HEK293 (cell line): ENCODE data around the gene UBAP2L.

Source experiments
- CTCF ChIA-PET: fragments of 350-600 bp; formaldehyde crosslinking; extraction: SDS; loops from one replicate; lab custom pipeline; 2021; ENCODE audit warnings: antibody characterized with exemption; lab: Yijun Ruan, JAX
- POLR2A ChIA-PET: fragments of 300-600 bp; formaldehyde crosslinking; extraction: SDS; loops from one replicate; lab custom pipeline; 2020; ENCODE audit warnings: antibody characterized with exemption, inconsistent platforms; lab: Yijun Ruan, JAX
- H3K27ac ChIP-seq: fragments of 200-500 bp; sonication (Bioruptor generic); 2 replicates; pipeline ENCODE4 v1.5.1; 2014; ENCODE audit warnings: low read depth, low read length, control low read depth, inconsistent platforms; ENCODE audit errors: extremely low read depth
- H3K36me3 ChIP-seq, 2 experiments: fragments of 200-500 bp in 1 of 2; sonication (Bioruptor generic) in 1 of 2; 1 replicate in 1 of 2; 2 replicates in 1 of 2; pipeline ENCODE4 v1.5.1; 2014 to 2017; ENCODE audit warnings: inconsistent platforms in 2 of 2, low read length in 2 of 2; ENCODE audit not compliant: control insufficient read depth in 2 of 2, insufficient read depth in 1 of 2
- H3K4me1 ChIP-seq: fragments of 200-500 bp; sonication (Bioruptor generic); 2 replicates; pipeline ENCODE4 v1.5.1; 2014; ENCODE audit warnings: mild to moderate bottlenecking, low read length, inconsistent platforms; ENCODE audit not compliant: control insufficient read depth, insufficient read depth
- H3K4me3 ChIP-seq: 2 replicates; pipeline ENCODE4 v1.5.1; 2011; ENCODE audit warnings: low read depth, mild to moderate bottlenecking, control low read depth, low read length, moderate library complexity
- H3K9me3 ChIP-seq: fragments of 200-500 bp; sonication (Bioruptor generic); 2 replicates; pipeline ENCODE4 v1.5.1; 2014; ENCODE audit warnings: low read depth, low read length, inconsistent platforms; ENCODE audit not compliant: control insufficient read depth, insufficient read depth
- HOXA7 ChIP-seq: sonication (generic); formaldehyde crosslinking; IDR thresholded peaks from 2 replicates; pipeline ENCODE4 v1.8.1; 2022; ENCODE audit warnings: missing genetic modification reagents, borderline replicate concordance
- MYNN ChIP-seq: fragments of 450-650 bp; formaldehyde crosslinking; IDR thresholded peaks from 2 replicates; pipeline ENCODE4 v1.5.1; 2016; ENCODE audit warnings: missing biosample characterization, missing genetic modification characterization, borderline replicate concordance
- OVOL3 ChIP-seq: fragments of 450-650 bp; formaldehyde crosslinking; IDR thresholded peaks from 2 replicates; pipeline ENCODE4 v1.5.1; 2016; ENCODE audit warnings: missing biosample characterization, missing genetic modification characterization
- PRDM1 ChIP-seq: fragments of 450-650 bp; formaldehyde crosslinking; IDR thresholded peaks from 2 replicates; pipeline ENCODE4; 2016; ENCODE audit warnings: missing biosample characterization, missing genetic modification characterization
- SCRT1 ChIP-seq: fragments of 450-650 bp; formaldehyde crosslinking; IDR thresholded peaks from 2 replicates; pipeline ENCODE4 v1.5.1; 2016; ENCODE audit warnings: missing biosample characterization, missing genetic modification characterization, borderline replicate concordance
- SCRT2 ChIP-seq: fragments of 450-650 bp; formaldehyde crosslinking; IDR thresholded peaks from 2 replicates; pipeline ENCODE4 v1.5.1; 2016; ENCODE audit warnings: missing biosample characterization, missing genetic modification characterization
- SP3 ChIP-seq: fragments of 450-650 bp; formaldehyde crosslinking; IDR thresholded peaks from 2 replicates; pipeline ENCODE4 v1.5.1; 2016; ENCODE audit warnings: missing biosample characterization, missing genetic modification characterization
- YY2 ChIP-seq: fragments of 450-650 bp; formaldehyde crosslinking; IDR thresholded peaks from 2 replicates; pipeline ENCODE4 v1.5.1; 2016; ENCODE audit warnings: missing biosample characterization, missing genetic modification characterization
- ZBTB26 ChIP-seq: fragments of 450-650 bp; formaldehyde crosslinking; optimal IDR thresholded peaks from 2 replicates; pipeline ENCODE3; 2016; ENCODE audit warnings: missing biosample characterization, mild to moderate bottlenecking, missing genetic modification characterization
- ZBTB8A ChIP-seq: fragments of 450-650 bp; formaldehyde crosslinking; IDR thresholded peaks from 2 replicates; pipeline ENCODE4 v1.5.1; 2016; ENCODE audit warnings: missing biosample characterization, missing genetic modification characterization
- ZFHX2 ChIP-seq: fragments of 450-650 bp; formaldehyde crosslinking; conservative IDR thresholded peaks from 2 replicates; pipeline ENCODE4 v1.5.1; 2016; ENCODE audit warnings: missing biosample characterization, missing genetic modification characterization
- ZFP41 ChIP-seq: fragments of 450-650 bp; formaldehyde crosslinking; IDR thresholded peaks from 2 replicates; pipeline ENCODE4 v1.5.1; 2016; ENCODE audit warnings: missing biosample characterization, missing genetic modification characterization, borderline replicate concordance
- ZNF121 ChIP-seq: fragments of 450-650 bp; formaldehyde crosslinking; IDR thresholded peaks from 2 replicates; pipeline ENCODE4 v1.5.1; 2016; ENCODE audit warnings: missing biosample characterization, missing genetic modification characterization
- ZNF214 ChIP-seq: fragments of 450-650 bp; formaldehyde crosslinking; IDR thresholded peaks from 2 replicates; pipeline ENCODE4 v1.5.1; 2017; ENCODE audit warnings: missing biosample characterization, mild to moderate bottlenecking, missing genetic modification characterization, borderline replicate concordance
- ZNF223 ChIP-seq: fragments of 450-650 bp; formaldehyde crosslinking; IDR thresholded peaks from 2 replicates; pipeline ENCODE4 v1.5.1; 2016; ENCODE audit warnings: missing biosample characterization, missing genetic modification characterization
- ZNF335 ChIP-seq: fragments of 450-650 bp; formaldehyde crosslinking; conservative IDR thresholded peaks from 2 replicates; pipeline ENCODE4 v1.5.1; 2016; ENCODE audit warnings: missing biosample characterization, missing genetic modification characterization
- ZNF341 ChIP-seq: fragments of 450-650 bp; formaldehyde crosslinking; IDR thresholded peaks from 2 replicates; pipeline ENCODE4; 2016; ENCODE audit warnings: low read depth, missing biosample characterization, missing genetic modification characterization
- ZNF449 ChIP-seq: fragments of 450-650 bp; formaldehyde crosslinking; IDR thresholded peaks from 2 replicates; pipeline ENCODE4 v1.5.1; 2017; ENCODE audit warnings: missing biosample characterization, mild to moderate bottlenecking, missing genetic modification characterization, moderate library complexity
- ZNF558 ChIP-seq: fragments of 450-650 bp; formaldehyde crosslinking; IDR thresholded peaks from 2 replicates; pipeline ENCODE4 v1.5.1; 2016; ENCODE audit warnings: missing biosample characterization, missing genetic modification characterization
- ZNF629 ChIP-seq: fragments of 450-650 bp; formaldehyde crosslinking; IDR thresholded peaks from 2 replicates; pipeline ENCODE4 v1.5.1; 2017; ENCODE audit warnings: missing biosample characterization, missing genetic modification characterization
- ZNF658 ChIP-seq: fragments of 450-650 bp; formaldehyde crosslinking; IDR thresholded peaks from 2 replicates; pipeline ENCODE4; 2016; ENCODE audit warnings: missing biosample characterization, missing genetic modification characterization
- ZNF76 ChIP-seq: fragments of 450-650 bp; formaldehyde crosslinking; IDR thresholded peaks from 2 replicates; pipeline ENCODE4; 2016; ENCODE audit warnings: low read depth, missing biosample characterization, missing genetic modification characterization, borderline replicate concordance
- ZNF776 ChIP-seq: fragments of 450-650 bp; formaldehyde crosslinking; IDR thresholded peaks from 2 replicates; pipeline ENCODE4 v1.5.0; 2017; ENCODE audit warnings: missing biosample characterization, missing genetic modification characterization, borderline replicate concordance
- ZSCAN4 ChIP-seq: fragments of 450-650 bp; formaldehyde crosslinking; IDR thresholded peaks from 2 replicates; pipeline ENCODE4 v1.5.1; 2017; ENCODE audit warnings: missing biosample characterization, missing genetic modification characterization
- TF ChIP-seq, protein P1 (sequence below): fragments of 450-650 bp; formaldehyde crosslinking; IDR thresholded peaks from 2 replicates; pipeline ENCODE4 v1.5.0; 2017; ENCODE audit warnings: missing biosample characterization, missing genetic modification characterization, borderline replicate concordance

UBAP2L gene

DNA sequence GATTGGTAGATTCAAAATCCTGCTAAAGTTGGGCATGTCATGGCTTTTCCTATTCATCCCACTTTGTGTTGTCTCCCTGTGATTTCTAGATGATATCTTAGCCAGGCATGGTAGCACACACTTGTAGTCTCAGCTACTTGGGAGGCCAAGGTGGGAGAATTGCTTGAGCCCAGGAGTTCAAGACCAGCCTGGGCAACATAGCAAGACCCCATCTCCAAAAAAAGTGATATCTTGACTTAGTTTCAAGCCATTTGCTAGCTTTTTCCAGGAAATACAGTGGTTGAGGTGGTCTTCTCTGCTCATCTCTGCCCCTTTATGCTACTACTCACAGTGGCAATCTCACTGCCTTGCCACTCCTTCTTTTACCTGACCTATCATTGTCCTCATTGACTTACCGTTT lies 39.4 kb downstream of the UBAP2L start:
- no peaks in the 10 kb centered on the region for H3K9me3 ChIP-seq
- CTCF ChIA-PET: interaction anchor here (1.0 kb wide), 1 partner anchor 12 kb away, joined by 3 read pairs; no protein-coding TSS in a partner anchor
- no peak overlapping the region for H3K4me3 ChIP-seq
- TF ChIP-seq ZNF121 (tag by site-specific recombination): peak; percentile 93
- no peak for TF ChIP-seq ZNF335 (tag by site-specific recombination)
- H3K36me3 ChIP-seq: peaks cover 61 to 100% of the 10 kb centered on the region in 2 experiments
- POLR2A ChIA-PET: no interaction called here
- H3K4me1 ChIP-seq: no peaks in the 10 kb centered on the region
- H3K27ac ChIP-seq: no peak overlapping the region

GRCh38 chr1:154263465-154264332 lies 42.9 kb downstream of the UBAP2L start:
- Histone ChIP-seq H3K9me3 (no peaks in the 10 kb centered on the region), H3K36me3 (peaks cover 45 to 93% of the 10 kb centered on the region in 2 experiments), H3K4me3 (no peak overlapping the region), H3K4me1 (no peaks in the 10 kb centered on the region), H3K27ac (no peak overlapping the region)
- CTCF ChIA-PET: interaction anchor here (0.7 to 1.4 kb wide), 4 partner anchors 9 to 95 kb away, joined by 3 to 5 read pairs (median 3); no protein-coding TSS in a partner anchor
- TF ChIP-seq ZFHX2 (tag by site-specific recombination) (no peak), SCRT2 (tag by site-specific recombination) (peak; percentile 94), ZNF76 (no peak), PRDM1 (tag by site-specific recombination) (peak; percentile 81), SP3 (tag by site-specific recombination) (no peak), ZFP41 (tag by site-specific recombination) (no peak), SCRT1 (tag by site-specific recombination) (peak; percentile 72; the same call in 1 of the 2 replicates), MYNN (tag by site-specific recombination) (no peak), ZNF776 (tag by site-specific recombination) (no peak), ZNF341 (tag by site-specific recombination) (no peak)
- TF ChIP-seq, protein P1, sequence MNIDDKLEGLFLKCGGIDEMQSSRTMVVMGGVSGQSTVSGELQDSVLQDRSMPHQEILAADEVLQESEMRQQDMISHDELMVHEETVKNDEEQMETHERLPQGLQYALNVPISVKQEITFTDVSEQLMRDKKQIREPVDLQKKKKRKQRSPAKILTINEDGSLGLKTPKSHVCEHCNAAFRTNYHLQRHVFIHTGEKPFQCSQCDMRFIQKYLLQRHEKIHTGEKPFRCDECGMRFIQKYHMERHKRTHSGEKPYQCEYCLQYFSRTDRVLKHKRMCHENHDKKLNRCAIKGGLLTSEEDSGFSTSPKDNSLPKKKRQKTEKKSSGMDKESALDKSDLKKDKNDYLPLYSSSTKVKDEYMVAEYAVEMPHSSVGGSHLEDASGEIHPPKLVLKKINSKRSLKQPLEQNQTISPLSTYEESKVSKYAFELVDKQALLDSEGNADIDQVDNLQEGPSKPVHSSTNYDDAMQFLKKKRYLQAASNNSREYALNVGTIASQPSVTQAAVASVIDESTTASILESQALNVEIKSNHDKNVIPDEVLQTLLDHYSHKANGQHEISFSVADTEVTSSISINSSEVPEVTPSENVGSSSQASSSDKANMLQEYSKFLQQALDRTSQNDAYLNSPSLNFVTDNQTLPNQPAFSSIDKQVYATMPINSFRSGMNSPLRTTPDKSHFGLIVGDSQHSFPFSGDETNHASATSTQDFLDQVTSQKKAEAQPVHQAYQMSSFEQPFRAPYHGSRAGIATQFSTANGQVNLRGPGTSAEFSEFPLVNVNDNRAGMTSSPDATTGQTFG (tag by site-specific recombination): no peak
- POLR2A ChIA-PET: interaction anchor here (0.5 to 0.6 kb wide), 2 partner anchors 46 to 345 kb away, joined by 3 to 6 read pairs; no protein-coding TSS in a partner anchor

- ChIA-PET CTCF (interaction anchor here (0.7 to 1.4 kb wide), 5 partner anchors 8 to 96 kb away, joined by 3 to 5 read pairs (median 3); no protein-coding TSS in a partner anchor), POLR2A (interaction anchor here (0.5 kb wide), 1 partner anchor 45 kb away, joined by 3 read pairs; no protein-coding TSS in a partner anchor)
- Histone ChIP-seq H3K4me1 (no peaks in the 10 kb centered on the region), H3K27ac (no peak overlapping the region), H3K36me3 (peaks cover 42 to 93% of the 10 kb centered on the region in 2 experiments), H3K4me3 (no peak overlapping the region), H3K9me3 (no peaks in the 10 kb centered on the region)
- TF ChIP-seq OVOL3 (tag by site-specific recombination): no peak
- TF ChIP-seq ZNF223 (tag by site-specific recombination): no peak
- no peak for TF ChIP-seq ZNF214 (tag by site-specific recombination)
- TF ChIP-seq ZSCAN4 (tag by site-specific recombination): no peak
- no peak for TF ChIP-seq ZBTB26
- TF ChIP-seq ZNF558 (tag by site-specific recombination): no peak
- TF ChIP-seq ZNF449 (tag by site-specific recombination): no peak
- TF ChIP-seq ZNF629 (tag by site-specific recombination): no peak
- TF ChIP-seq HOXA7 (CRISPR knock-in tag): no peak
- TF ChIP-seq ZNF658 (tag by site-specific recombination): no peak
- no peak for TF ChIP-seq ZBTB8A (tag by site-specific recombination)
- TF ChIP-seq YY2 (tag by site-specific recombination): no peak
These were observed 43.7 kb downstream of the UBAP2L start for GRCh38 chr1:154264454-154264853.
